CD4-positive, alpha-beta T cell treated with Interleukin-21 for 1 hour (primary cell): ENCODE measurements around the gene PKP2.
"Not testable (repeated sequence)": the region's sequence is repeated elsewhere in the genome, so short reads cannot be mapped to it uniquely, and the experiment has no call there.

ENCODE experiments used
- DNase-seq: peaks from one replicate; pipeline ENCODE4 v3.0.0-alpha.2; 2020

Gene PKP2

DNA sequence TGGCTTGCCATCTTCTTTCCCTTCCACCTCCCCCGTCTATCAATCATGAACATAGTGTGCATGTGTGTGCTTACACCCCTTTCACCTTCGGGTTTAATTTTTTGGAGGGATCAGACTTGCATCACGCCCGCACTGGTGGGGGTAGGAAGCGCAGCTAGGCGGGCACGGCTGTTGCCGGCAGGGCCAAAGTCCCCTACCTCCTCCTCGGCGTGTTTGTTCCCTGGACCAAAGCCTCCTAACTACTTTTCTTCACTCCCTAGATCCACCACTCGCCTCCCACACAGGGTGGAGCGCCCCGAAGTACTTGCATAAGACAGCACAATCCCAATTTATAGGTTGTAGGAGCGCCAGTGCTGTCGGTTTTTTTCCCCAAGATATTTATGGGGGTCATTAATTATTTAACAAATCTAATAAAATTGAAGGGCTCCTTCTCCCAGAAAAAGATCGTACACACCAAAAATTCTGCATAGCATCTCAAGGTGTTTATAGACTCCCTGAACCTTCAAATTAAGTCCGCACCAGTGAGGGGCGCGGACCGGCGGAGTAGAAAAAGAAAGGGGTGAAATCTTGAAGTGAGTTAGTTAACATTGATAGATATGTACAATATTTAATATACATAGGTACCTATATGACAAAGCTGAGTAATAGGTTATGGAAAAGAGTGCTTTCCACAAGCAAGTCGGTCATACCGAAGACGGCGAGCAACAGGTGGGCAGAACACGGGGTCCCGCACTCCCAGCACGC, 717 bp downstream of the PKP2 start:
- DNase-seq: no peak

DNA sequence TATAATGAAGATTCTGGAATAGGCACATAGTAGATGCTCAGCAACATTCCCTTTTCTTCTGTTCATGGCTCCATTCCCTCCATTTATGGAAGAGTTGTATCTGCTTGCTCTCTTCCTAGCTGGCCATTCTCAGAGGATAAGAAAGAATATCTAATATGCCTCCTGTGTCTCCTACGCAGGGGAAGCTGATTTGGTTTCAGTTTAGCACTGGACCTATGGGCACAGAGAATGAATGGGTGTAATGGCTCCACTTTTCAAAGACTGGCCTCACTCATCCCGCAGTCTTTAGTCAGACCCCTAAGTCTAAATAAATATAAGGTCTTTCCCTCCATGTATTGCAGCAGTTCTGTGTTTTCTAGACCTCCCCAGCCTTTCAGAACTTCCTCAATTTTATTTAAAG, 2.0 kb downstream of the PKP2 start:
- no peak for DNase-seq

DNA sequence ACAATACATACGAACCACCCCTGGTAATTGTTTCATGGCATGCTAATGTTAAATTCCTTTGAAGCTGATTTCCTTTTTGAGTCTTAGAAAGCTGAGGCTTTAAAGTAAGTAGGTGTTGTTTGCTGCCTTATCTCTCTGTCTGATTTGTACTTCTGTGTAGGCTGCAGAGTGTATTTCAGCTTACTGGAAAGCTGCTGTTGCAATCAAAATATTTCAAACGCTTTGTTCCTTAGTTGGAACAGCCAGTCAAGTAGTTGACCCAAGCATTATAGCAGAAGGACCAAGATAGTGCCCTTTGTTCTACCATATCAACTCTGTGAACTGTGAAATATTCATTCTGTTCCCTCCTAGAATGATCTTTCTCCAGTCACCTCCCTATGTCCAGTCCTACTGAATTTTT, 3.1 kb downstream of the PKP2 start:
- no peak for DNase-seq

DNA sequence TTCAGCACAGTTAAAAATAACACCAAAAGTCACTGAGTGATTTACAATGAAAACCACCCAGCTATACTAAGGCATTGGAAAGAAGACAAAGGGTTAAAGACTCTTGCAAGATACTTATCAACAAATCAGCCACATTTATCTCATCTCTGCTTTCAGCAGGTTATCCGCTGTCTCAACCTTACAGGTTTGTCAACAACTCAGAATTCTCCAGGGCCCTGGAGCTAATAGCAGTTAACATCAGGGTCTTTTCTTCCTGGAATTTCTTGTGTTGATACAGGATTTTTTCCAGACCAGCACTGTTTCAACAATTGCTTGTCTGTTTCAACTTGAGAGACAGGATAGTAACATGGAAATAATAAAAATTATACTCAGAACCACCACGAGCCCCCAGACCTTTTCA, 3.5 kb downstream of the PKP2 start:
- no peak for DNase-seq

DNA sequence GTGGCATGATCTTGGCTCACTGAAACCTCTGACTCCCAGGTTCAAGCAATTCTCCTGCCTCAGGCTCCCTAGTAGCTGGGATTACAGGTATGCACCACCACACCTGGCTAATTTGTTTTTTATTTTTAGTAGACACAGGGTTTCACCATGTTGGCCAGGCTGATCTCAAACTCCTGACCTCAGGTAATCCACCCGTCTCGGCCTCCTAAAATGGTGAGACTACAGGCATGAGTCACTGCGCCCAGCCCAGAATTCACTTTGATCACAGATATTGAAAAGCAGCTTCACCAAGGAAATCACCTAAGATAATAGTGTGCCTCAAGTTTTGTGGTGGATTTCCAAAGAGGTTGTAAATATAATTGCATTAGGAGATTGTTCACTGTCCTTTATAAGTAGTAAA, 4.2 kb downstream of the PKP2 start:
- DNase-seq: not testable (repeated sequence)

DNA sequence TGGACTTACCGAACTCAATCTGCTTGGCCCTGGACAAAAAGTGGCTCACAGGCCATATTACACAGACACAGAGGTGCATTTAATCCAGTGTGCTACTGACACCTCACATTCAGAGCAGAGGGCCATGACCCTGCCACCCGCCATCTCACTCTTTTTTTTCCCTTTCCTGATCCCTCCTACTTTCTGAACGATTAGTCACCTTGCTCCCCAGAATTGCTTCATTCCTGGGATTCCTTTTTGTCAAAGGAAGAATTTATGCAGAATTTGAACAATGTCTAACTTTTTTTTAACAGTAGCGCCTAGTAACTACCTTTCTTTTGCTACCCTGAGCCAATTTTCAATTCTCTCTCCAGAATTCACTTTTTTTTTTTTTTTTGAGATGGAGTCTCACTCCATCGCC, 4.6 kb downstream of the PKP2 start:
- no peak for DNase-seq

DNA sequence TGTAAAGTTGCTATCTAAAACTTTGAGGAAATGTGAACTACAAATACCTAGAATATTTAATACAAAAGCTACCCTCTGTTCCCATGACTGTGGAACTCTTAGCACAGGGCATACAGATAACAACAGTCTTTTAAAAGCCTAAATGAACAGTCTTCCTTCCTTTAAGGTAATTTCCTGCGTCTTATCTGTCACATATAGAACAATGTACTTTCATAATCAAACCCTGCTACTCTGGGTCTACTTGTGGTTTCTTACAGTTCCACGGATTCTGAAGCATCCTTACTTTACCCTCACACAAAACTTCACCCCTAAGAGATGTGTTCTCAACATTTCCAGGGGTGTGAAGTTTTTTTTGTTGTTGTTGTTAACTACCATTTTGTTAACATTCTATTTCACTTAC, 5.1 kb downstream of the PKP2 start:
- no peak for DNase-seq

DNA sequence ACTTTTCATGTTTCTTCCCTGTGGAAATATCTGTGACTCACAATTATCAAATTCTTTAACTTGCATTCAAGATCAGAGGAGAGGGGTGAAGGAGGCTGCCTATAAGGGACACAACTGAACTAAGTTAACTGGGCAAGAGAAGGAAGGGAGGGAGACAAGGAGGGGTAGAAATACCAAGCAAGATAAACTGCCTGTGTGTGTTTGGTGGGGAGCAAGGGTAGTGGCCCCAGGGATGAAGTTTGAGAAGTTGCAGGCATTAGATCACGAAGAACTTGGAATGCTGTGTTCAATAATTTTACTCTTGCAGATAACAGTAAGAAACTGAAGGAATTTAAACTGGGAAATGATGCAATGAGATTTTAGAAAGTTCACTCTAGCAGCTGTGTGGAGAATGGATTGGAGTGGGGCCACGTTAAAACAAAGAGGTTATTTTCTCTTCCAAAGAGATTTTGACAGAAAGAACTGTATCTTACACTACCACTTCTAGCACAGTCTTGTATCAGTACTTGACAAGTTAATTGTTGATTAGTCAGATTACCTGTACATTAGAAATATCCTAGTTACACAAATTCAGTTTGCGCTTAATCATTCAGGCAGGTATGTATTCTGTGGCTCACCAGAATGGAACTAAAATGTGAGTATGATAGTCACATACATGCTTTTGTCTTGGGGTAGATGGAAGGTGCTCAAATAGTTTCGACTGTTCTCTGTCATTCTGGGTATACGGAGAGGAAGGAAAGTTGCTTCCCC, 7.4 kb downstream of the PKP2 start:
- DNase-seq: no peak

DNA sequence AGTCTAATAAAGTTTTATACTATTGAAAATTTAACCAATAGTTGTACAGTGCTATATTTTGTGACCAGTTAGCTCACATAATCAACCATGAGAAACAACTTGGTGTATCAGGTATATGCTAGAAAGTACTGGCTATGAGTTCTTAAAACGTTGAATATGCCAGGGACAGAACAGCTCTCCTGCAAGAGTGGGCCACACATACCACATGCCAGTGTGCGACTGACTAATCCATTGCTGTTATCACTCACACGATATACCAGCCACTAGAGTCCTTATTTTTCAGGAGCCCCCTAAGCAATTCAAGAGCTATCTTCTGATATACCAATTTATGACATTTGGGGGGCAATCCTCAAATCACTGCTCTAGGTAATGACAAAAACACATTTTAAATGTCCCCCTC, 9.5 kb downstream of the PKP2 start:
- DNase-seq: no peak

DNA sequence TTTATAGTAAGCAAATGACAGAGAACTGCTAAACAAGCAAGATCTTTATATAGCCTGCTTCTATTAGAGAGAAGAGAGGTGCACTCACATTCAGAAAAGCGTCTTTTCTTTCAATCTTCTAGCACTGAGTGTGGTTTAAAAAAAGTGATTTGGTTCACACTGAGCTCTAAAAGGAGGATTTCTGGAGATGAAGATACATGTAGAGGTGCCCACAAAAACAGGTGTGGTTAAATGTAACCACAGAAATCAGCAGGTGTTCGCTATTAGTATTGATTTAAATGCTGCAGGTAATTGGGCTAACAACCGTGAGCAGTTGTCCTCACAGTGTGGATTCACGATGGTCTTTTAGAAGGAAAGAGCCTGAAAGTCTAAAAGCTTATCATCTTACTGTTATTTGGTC, 10.7 kb downstream of the PKP2 start:
- DNase-seq: no peak

DNA sequence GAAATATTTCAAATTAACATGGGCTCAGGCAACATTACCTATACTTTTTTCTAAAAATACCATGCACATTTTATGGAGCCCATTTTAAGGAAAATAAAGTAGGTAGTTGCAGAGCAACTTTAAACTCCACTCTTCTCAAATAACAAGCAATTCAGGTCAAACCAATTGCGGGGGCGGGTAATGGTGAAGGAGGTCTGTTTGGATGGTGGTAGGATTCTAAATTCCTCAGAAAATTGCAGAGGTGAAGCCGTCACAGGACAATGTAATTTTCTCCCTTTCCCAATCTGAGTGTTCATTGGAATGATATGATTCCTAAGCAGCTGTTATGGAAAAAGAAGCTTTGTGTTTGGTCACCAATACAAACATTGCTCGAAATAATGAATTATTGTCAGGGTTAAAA, 11.6 kb downstream of the PKP2 start:
- DNase-seq: no peak

DNA sequence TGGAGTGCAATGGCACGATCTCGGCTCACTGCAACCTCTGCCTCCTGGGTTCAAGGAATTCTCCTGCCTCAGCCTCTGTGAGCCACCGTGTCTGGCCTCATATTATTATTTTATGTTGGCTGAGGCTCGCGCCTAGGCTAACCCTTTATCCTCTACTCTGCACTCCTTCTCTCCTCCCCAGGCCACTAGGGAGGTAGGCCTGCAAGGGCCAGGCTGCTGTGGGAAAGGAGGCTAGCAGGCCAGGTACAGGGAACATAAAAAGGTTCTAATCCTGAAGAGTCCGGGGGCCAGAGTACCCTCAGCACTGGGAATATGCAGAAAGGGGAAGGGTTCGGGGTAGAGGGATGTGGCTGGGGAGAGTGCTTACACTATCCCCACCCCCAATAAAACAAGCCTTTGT, 14.9 kb downstream of the PKP2 start:
- DNase-seq: no peak

DNA sequence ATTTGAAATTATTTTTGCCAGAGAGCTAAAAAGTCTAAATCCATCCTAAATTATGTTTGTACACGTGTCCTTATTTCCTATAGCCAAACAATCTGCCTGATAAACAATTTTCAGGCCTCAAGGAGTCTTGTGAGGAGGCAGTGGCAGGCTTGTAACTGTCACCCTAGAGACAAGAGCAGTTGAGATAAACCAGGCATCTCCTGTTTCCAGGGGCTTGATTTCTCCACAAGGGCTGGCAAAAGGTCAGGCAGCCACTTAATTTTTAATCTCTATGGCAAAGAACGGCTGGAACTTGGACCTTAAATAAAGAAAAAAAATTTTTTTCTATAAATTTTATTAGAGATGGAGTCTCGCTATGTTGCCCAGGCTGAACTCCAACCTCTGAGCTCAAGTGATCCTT, 15.5 kb downstream of the PKP2 start:
- DNase-seq: no peak

DNA sequence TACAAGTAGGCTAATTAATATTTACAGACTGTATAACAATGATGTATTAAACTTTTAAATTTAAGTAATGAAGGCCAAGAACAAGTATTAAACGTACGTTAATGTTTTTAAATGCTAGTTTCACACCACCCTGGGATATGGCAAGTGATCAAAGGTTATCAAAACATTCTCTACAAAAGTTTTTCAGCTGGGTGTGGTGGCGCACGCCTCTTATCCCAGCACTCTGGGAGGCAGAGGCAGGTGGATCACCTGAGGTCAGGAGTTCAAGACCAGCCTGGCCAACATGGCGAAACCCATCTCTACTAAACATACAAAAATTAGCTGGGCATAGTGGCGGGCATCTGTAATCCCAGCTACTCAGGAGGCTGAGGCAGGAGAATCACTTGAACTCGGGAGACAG, 17.5 kb downstream of the PKP2 start:
- DNase-seq: not testable (repeated sequence)

DNA sequence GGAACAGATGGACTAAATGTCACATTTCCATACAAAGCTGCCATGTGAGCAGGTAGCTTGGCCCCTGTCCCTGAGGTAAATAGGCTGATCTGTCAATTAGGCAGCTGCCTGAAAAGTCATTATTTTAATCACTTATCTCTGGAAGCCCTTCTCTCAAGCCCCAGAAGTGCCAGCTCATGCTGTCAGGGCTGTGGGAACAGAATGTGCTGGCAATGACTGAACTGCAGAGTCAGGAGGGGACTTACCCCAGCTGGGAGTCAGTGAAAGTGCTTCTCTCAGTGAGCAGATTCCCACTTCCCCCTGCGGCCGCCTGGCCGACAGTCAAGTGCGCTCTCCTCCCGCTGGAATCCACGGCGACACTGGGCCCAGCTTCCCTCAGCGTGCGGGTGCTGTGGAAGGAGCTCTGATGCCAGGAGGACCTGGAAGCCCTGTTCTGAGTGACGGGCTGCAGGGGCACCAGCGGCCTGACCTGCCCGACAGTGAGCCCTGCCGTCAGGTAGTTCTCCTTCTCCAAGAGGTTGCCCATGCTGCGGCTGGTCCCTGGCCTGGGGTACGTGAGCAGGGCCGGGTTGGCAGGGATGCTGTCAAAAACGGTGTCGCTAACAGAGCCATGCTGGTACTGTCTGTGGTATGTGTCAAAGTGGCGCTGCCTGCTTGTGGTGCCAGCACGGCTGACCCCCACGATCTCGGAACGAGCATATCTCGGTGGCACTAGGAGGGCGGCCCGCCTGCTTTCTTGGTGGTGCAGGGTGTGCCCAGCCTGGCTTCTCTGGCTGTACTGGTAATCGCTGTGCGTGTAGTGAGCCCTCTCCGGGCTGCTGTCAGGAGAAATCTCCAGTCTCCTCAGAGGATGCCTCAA, 18.7 kb downstream of the PKP2 start:
- no peak for DNase-seq

DNA sequence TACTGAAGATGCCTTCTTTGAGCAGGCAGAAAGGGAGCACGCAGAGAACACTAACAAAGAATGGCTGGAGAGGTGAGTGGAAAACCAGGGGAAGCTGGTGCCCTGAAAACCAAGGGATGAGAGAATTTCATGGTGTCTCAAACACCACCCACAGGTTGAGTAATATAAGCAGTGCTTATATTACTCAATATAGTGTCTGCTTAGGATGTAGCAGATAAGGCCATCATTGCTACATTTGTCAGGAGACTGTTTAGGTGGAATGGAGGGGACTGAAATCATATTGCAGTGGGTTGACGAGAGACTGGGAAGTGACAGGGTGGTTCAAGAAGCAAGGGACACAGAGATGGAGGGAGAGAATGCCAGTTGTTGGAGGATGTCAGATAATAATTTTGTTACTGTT, 20.6 kb downstream of the PKP2 start:
- no peak for DNase-seq

DNA sequence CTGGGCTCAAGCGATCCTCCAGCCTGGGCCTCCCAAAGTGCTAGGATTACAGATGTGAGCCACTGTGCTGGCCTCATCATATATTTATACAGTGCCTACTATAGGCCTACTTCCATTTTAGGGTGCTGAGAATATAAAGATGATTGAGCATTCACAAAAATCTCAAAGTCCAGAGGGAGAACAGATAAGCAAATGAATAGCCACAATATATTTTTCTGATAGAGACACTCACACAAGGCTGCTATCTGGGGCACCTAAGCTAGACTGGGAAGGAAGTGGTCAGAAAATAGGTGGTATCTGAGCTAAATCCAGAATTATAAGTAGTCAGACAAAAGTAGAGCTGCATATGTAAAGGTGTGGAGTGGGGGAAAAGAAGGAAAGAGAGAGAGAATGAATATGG, 21.6 kb downstream of the PKP2 start:
- no peak for DNase-seq

DNA sequence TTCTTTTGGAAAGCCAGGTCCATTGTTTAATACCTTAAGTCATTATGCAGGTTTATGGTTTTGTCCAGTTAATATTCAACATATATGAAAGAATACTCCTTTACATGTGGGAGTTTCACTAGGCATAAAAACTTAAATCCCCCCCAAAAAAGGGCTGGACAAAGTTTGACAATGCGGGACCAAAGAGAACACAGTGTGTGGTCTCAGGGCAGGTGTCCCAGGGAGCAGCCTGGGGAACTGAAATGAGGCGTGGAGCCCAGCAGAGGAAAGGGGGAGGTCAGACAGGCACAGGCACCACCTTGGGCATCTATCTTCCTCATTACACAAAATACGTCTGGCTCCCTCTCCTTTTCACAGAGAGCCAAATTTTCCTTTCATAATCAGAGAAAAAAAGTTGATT, 22.5 kb downstream of the PKP2 start:
- DNase-seq: no peak

DNA sequence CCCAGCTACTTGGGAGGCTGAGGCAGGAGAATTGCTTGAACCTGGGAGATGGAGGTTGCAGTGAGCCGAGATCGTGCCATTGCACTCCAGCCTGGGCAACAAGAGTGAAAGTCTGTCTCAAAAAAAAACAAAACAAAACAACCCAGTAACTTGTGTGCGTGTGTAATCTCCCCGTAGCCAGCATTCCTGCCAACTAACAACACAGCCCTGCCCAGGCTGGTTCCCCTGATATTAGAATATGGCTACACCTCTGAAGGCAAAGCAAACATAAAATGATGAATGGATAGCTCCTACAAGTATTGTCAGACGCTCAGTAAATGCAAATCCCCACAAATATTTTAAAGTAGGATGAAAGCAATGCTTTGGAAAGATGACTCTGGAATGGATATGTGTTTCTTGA, 24.2 kb downstream of the PKP2 start:
- DNase-seq: not testable (repeated sequence)

DNA sequence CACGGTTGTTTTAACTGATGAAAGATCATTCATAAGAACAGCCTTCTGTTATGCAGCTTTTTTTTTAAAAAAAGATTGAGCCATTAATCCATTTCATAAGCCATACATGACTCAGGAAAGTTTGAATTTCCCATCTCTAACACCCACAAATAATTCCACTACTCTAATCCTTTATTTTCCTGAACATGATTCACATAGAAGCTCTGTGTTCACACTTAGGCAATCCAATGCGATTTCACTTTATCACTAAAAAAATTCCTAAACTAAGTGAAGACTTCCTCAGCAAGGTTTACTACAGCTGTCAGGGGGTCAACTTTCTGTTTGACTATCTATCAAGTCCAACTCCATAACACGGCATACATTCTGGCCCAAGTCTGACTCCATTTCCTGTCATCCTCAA, 25.9 kb downstream of the PKP2 start:
- DNase-seq: no peak

DNA sequence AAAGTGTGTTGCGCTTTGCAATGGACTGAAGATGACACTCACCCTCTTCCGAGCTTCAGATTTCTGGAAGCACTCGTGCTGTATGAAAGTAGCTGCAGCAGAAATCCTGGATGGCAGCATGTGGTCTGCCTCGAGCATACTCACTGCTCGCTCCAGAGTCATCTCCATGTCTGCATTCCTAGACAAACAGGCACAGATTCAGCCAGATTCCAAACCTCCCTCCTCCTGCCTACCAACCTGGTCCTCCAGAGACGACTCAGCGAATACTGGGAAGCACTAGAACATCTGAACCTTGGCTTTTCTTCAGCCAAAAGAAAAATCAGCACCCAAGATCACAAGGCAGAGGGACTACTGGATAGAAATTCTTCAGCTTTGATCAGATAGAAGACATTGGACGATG, 27.7 kb downstream of the PKP2 start:
- DNase-seq: no peak

DNA sequence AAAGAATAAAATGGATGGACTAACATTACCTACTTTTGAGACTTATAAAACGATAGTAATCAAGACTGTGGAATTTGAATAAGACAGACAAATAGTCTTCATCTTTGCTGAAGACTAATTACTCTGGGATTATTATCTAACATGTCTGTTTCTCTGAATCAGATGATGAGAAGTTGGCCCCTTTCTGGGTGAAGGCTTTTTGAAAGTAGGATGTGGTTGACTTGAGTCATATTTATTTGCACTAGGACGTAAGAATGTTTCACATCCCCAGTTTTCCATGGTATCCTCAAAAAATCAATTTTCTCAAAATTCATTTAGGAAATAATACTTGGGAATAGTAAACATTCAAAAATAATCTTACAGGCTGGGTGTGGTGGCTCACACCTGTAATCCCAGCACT, 31.8 kb downstream of the PKP2 start:
- DNase-seq: no peak

DNA sequence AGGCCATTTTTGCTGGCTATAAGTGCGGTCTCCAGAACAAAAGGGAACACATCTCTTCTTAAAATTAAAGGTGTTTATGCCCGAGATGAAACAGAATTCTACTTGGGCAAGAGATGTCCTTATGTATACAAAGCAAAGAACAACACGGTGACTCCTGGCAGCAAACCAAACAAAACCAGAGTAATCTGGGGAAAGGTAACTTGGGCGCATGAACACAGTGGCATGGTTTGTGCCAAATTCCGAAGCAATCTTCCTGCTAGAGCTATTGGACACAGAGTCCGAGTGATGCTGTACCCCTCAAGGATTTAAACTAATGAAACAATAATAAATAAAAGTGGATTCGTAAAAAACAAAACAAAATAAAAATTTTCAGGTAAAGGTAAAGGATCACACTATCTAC, 33.4 kb downstream of the PKP2 start:
- DNase-seq: no peak

DNA sequence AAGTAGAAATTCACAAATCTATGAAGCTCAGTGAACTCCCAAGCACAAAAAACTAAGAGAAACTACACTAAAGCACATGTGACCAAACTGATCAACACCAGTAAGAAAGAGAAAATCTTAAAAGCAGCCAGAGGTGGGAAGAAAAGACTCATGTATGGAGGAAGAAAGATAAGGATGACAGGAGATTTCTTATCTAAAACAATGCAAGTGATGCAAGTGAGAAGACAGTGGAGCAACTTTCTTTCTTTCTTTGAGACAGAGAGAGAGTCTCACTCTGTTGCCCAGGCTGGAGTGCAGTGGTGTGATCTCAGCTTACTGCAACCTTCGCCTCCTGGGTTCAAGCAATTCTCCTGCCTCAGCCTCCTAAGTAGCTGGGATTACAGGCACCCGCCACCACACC, 34.9 kb downstream of the PKP2 start:
- not testable (repeated sequence) for DNase-seq
